Tibial artery (tissue), 4 donors: ENCODE data around the gene SMTNL2.

Experiments used
- DNase-seq, 2 donors: peaks; one replicate each; pipeline ENCODE4 v3.0.0-alpha.2; 2019
- H3K27ac ChIP-seq, 2 donors: fragments of 200-600 bp; sonication (generic) in 1 of 2; 1 replicate in 1 of 2; 2 replicates in 1 of 2; pipeline ENCODE4 v1.5.1; 2018 to 2019; ENCODE audit warnings: mild to moderate bottlenecking in 1 of 2
- H3K27me3 ChIP-seq, 2 donors: fragments of 200-600 bp; sonication (generic) in 1 of 2; one replicate each; pipeline versions ENCODE4 v1.5.1 to v1.6.0; 2016 to 2019
- H3K36me3 ChIP-seq, 3 donors: fragments of 200-600 bp; sonication (generic) in 2 of 3; one replicate each; pipeline ENCODE4 v1.5.1; 2016 to 2019; ENCODE audit warnings: mild to moderate bottlenecking in 2 of 3
- H3K4me1 ChIP-seq, 4 donors: fragments of 200-600 bp; sonication (generic) in 2 of 4; 1 replicate in 3 of 4; 2 replicates in 1 of 4; pipeline ENCODE4 v1.5.1; 2016 to 2019
- H3K4me3 ChIP-seq, 2 donors: fragments of 200-600 bp; sonication (generic) in 1 of 2; 1 replicate in 1 of 2; 2 replicates in 1 of 2; pipeline ENCODE4 v1.5.1; 2018 to 2019; ENCODE audit warnings: mild to moderate bottlenecking in 2 of 2
- H3K9me3 ChIP-seq, 3 donors: fragments of 200-600 bp; sonication (generic) in 1 of 3; one replicate each; pipeline ENCODE4 v1.5.1; 2016 to 2019
- intact Hi-C: fragments of 100-400 bp; cut with DNase I; formaldehyde crosslinking; loops from one replicate; pipeline ENCODE4 v1.15.0; 2023; ENCODE audit warnings: low total_unique reads
- TF ChIP-seq, protein P1 (sequence below), 2 experiments: fragments of 200-600 bp in 1 of 2; fragments of 450-650 bp in 1 of 2; IDR thresholded peaks; one replicate each; pipeline ENCODE4 v1.5.1; 2017 to 2019; ENCODE audit warnings: antibody characterized with exemption in 2 of 2, mild to moderate bottlenecking in 1 of 2, moderate library complexity in 1 of 2

Gene SMTNL2

DNA sequence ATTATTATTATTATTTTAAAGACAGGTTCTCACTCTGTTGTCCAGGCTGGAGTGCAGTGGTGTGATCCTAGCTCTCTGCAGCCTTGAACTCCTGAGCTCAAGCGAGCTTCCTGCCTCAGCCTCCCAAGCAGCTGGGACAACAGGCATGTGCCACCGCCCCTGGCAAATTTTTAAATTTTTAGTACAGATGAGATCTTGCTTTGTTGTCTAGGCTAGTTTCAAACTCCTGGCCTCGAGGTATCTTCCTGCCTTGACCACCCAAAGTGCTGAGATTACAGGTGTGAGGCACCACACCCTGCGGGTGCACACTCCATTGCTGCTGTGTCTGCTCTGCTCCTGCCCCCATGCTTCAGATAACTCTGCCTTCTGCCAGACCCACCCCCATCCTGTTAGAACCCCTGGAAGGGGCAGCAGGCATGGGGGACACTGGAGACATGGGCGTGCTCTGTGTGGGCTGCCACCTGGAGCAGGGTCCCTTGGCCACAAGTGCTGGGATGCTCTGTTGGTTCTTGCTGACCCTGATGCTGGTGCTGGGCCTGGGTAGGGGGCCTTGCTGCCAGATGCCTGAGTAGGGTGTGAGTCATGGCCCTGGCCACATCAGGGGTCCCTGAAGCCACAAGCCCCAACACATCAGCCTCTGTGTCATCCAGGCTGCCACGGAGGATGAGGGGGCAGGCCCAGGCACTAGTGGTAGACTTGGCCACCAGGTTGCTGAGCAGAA lies 26.5 kb upstream of the SMTNL2 start:
- intact Hi-C loops = no loop called here
- H3K4me3 ChIP-seq = no peak overlapping the region
- no peak for DNase-seq
- H3K4me1 ChIP-seq = peaks cover 0 to 55% (median 30%) of the 10 kb centered on the region in 4 donors
- peaks cover 8 to 14% (median 12%) of the 10 kb centered on the region in 3 donors for H3K36me3 ChIP-seq
- no peak overlapping the region for H3K27ac ChIP-seq
- TF ChIP-seq, protein P1, sequence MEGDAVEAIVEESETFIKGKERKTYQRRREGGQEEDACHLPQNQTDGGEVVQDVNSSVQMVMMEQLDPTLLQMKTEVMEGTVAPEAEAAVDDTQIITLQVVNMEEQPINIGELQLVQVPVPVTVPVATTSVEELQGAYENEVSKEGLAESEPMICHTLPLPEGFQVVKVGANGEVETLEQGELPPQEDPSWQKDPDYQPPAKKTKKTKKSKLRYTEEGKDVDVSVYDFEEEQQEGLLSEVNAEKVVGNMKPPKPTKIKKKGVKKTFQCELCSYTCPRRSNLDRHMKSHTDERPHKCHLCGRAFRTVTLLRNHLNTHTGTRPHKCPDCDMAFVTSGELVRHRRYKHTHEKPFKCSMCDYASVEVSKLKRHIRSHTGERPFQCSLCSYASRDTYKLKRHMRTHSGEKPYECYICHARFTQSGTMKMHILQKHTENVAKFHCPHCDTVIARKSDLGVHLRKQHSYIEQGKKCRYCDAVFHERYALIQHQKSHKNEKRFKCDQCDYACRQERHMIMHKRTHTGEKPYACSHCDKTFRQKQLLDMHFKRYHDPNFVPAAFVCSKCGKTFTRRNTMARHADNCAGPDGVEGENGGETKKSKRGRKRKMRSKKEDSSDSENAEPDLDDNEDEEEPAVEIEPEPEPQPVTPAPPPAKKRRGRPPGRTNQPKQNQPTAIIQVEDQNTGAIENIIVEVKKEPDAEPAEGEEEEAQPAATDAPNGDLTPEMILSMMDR (IDR thresholded peaks at IDR 0.05) = no peak
- no peaks in the 10 kb centered on the region for H3K27me3 ChIP-seq
- H3K9me3 ChIP-seq = no peaks in the 10 kb centered on the region

DNA sequence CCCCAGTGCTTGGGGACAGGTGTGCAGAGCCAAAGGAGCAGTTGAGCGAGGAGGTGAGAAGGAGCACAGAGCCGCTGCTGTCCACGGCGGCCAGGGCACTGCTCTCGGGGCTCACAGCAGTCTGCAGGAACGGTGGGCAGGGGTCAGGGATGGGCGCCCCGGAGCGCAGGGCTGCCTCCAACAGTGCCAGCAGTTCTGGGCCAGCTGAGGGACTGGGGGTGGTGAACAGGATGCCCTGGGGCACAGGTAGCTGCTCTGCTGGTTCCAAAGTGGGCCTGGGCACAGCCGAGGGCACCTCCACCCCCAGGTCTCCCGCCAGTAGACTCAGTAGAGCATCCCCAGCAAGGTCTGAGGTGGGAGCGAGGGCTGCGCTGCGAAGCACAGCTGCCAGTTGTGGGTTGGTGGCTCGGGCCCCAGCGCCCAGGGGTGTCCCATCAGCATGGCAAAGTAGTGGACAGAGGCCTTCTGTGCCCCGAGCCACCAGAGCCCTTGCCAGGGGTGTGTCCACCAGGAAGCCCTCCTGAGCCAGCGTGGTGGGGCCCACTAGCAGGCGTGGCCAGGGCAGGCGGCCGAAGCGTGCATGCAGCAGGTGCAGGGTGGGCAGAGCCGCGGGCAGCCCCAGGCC lies 25.9 kb upstream of the SMTNL2 start:
- intact Hi-C loops = no loop called here

DNA sequence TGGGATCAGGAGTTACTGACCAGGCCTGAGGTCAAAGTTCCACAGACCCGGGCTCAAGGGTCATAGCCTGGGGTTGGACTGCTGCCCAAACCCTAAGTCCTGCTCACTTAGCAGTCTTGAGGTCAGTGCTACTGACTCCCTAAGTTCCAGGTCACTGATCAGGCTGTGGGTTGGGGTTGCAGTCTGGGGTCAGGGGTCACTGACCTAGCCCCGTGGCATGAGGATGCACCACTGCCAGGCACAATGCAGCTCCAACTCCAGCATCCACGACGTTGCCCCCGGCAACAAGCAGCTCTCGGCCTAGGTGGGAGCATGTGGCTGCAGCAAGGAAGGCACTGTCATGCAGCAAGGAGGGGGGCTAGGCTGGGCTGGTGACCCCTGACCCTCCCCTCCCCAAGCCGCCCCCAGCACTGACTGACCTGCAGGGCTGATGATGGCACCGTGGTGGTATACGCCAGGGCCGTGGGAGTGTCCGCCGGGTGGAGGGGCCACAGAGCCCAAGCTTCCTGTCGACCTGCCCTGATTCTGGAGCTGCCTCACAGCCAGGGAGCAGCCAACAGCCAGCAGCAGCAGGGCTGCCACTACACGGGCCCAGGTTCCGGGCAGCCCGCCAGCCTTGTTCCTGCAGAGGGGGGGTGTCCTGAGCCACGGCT lies 25.1 kb upstream of the SMTNL2 start:
- no peak overlapping the region for H3K4me3 ChIP-seq

More for the DNA sequence above, 25.9 kb upstream of the SMTNL2 start:
- Histone ChIP-seq H3K4me3 (no peak overlapping the region), H3K27ac (no peak overlapping the region), H3K4me1 (peaks cover 0 to 55% (median 34%) of the 10 kb centered on the region in 4 donors), H3K27me3 (no peaks in the 10 kb centered on the region), H3K36me3 (peaks cover 1 to 7% (median 5%) of the 10 kb centered on the region in 3 donors), H3K9me3 (no peaks in the 10 kb centered on the region)
- DNase-seq = peak in 1 of 2 donors; percentile 59
- TF ChIP-seq, protein P1 (IDR thresholded peaks at IDR 0.05) = no peak

DNA sequence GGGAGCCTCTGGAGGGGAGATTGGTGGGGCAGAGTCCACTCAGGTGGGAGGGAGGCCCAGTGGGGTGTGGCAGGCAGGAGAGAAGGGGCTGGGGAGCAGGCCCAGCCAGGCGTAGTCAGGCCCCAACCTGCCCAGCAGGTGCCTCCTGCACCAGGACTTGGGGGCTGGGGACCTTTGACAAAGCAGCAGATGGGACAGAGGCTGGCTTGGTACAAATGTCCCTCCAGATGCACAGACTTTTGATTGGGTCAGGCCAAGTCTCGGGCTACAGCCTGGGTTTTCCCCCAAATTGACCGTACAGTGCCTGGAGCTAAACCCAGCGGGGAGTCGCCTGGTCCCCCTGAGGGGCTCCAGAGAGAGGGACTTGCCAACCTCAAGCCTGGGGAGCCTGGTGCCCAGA lies 24.4 kb upstream of the SMTNL2 start:
- H3K4me3 ChIP-seq = no peak overlapping the region
- H3K9me3 ChIP-seq = no peaks in the 10 kb centered on the region
- TF ChIP-seq, protein P1 (IDR thresholded peaks at IDR 0.05) = no peak
- H3K27me3 ChIP-seq = no peaks in the 10 kb centered on the region
- intact Hi-C loops = no loop called here
- H3K36me3 ChIP-seq = no peaks in the 10 kb centered on the region
- H3K4me1 ChIP-seq = peaks cover 0 to 40% (median 20%) of the 10 kb centered on the region in 4 donors
- no peak overlapping the region for H3K27ac ChIP-seq
- no peak for DNase-seq

More for the DNA sequence above, 25.1 kb upstream of the SMTNL2 start:
- DNase-seq = no peak
- TF ChIP-seq, protein P1 (IDR thresholded peaks at IDR 0.05) = no peak
- Histone ChIP-seq H3K4me1 (peaks cover 0 to 47% (median 26%) of the 10 kb centered on the region in 4 donors), H3K36me3 (no peaks in the 10 kb centered on the region), H3K9me3 (no peaks in the 10 kb centered on the region), H3K27me3 (no peaks in the 10 kb centered on the region), H3K27ac (no peak overlapping the region)
- intact Hi-C loops = no loop called here

DNA sequence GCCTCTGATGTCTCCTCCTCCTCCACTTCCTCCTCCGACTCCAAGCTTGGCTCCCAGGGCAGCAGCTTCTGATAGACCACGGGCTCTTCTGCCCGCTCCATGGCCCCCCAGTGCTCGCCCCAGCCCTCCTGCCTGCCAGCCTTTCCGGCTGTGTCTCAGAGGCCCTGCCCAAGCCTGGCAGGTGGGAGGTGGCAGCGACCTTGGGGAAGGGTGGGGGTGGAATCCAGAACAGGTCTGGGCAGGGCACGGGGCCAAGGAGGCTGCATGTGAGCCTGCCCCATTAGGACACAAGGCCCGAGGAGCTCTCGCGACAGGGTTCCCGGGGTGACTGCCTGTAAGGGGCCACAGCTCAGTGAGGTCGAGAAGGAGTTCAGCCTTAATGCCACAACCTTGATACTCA lies 23.9 kb upstream of the SMTNL2 start, which contains the start of gene GGT6:
GGT6 (minus strand) TSS at position 157 of the 400 bp plus-strand sequence; CDS start at position 101, 56 bp downstream.
- H3K27me3 ChIP-seq = no peaks in the 10 kb centered on the region
- no peak for DNase-seq
- intact Hi-C loops = no loop called here
- H3K27ac ChIP-seq = no peak within 1 kb of the TSS
- peaks cover 0 to 40% (median 20%) of the 10 kb centered on the region in 4 donors for H3K4me1 ChIP-seq
- H3K9me3 ChIP-seq = no peaks in the 10 kb centered on the region
- TF ChIP-seq, protein P1 (IDR thresholded peaks at IDR 0.05) = no peak
- no peak within 1 kb of the TSS for H3K4me3 ChIP-seq
- H3K36me3 ChIP-seq = no peaks in the 10 kb centered on the region
